GM19452 (cell line): ENCODE results near the gene RCL1.
"Not testable (repeated sequence)": the region's sequence is repeated elsewhere in the genome, so short reads cannot be mapped to it uniquely, and the experiment has no call there.

Source experiments
- ATAC-seq: cut with Tn5 transposase; IDR thresholded peaks from one replicate; pipeline ENCODE4 v1.9.1; 2021; ENCODE audit not compliant: unreplicated experiment

The RCL1 gene, protein sequence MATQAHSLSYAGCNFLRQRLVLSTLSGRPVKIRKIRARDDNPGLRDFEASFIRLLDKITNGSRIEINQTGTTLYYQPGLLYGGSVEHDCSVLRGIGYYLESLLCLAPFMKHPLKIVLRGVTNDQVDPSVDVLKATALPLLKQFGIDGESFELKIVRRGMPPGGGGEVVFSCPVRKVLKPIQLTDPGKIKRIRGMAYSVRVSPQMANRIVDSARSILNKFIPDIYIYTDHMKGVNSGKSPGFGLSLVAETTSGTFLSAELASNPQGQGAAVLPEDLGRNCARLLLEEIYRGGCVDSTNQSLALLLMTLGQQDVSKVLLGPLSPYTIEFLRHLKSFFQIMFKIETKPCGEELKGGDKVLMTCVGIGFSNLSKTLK

DNA sequence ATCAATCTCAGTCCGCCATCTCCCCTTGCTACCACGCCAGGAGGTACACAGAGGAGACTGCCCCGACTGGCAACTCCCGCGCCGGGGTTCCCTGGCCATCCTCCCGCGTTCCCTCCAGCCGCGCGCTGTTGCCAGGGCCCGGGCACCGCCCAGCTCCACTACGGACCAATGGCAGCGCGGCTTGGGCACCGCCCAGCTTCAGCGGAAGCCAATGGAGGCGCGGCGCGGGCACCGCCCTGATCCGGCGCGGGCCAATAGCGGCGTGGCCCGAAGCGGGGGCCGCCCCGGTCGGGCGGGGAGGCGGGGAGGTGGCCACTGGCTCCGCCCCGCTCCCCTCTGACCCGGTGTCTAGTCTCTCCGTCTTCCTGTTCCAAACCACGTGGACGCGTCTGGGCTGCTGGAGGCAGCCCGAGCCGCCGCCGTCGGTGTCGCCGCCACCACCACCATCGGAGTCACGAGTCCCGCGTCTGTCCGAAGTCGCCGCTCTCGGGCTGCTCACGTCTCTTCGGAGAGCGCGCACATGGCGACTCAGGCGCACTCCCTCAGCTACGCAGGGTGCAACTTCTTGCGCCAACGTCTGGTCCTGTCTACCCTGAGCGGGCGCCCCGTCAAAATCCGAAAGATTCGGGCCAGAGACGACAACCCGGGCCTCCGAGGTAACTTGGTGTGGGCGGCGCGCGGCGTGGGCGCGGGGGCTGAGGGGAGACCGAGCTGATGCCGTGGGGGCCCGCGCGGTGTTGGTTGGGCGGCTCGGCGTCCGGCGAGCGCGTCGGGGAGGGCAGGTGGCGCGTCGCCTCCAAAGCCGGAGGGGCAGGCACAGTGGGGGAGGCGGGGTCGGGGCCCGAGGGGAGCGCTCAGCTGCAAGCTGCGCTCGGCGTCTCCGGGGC lies at the start of gene RCL1:
Gene RCL1, plus strand, starts transcription at position 373 of the 887 bp plus-strand sequence. Its CDS starts 148 bp downstream, at position 521.
- peak; percentile 95 for ATAC-seq

DNA sequence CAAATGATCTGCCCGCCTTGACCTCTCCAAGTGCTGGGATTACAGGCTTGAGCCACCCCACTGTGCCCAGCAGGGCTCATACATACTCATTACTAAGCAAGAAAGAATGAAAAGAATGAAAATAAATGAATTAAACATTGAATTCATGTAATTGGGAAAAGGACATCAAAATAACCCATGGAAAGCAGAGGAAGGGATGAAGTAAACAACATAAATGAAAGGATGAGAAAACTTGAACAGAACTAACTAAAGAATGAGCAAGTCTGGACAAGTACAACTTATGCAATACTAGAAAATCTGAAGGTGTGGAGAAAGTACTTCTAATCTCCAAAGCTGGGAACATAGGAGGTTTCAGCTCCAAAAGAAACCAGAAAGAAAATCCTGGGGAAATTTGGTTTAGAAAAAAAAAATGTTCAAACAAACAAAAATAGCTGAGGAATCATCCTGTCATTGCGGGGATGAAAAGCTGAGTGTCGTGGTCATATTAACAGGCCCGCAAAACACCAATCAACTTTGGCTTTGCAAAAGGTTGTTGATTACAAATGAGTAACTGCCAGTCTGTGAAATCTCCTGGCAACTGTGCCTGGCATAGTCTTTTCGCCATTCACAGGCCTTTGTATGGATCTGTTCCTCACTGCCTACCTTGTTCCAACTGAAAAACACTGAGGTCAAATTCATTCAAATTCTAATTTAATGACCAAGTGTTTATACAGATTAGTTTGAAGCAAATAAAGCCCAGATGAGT lies 49.4 kb upstream of the RCL1 start:
- ATAC-seq, result no peak

DNA sequence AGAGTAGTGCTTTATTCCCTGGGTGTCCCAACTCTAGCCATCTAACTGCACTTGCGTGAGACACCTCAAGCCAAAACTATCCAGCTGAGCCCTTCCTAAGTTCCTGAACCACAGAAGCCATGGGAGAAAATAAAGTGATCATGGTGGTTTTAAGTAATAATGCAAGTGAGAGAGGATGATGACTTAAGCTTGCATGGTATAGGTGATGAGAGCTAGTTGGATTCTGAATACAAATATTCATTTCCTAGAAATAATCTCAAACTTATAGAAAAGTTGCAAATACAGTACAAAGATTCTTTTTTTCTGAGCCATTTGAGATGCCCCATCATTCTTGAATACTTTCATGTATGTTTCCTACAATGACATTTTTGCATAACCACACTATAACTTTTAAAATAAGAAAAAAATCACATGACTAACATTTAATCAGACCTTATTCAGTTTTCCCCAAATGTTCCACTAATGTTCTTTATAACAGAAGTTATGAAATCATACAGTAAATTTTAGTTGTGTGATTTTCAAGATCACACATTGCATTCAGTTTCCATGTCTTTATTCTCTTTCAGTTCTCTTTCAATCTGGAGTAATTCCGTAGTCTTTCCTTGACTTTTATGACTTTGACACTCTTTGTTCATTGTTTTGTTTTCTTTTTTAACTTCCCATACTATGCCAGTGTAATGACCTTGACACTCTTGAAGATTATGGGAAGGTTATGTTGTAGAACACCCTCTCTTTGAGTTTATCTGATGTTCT lies 46.3 kb upstream of the RCL1 start:
- no peak for ATAC-seq

DNA sequence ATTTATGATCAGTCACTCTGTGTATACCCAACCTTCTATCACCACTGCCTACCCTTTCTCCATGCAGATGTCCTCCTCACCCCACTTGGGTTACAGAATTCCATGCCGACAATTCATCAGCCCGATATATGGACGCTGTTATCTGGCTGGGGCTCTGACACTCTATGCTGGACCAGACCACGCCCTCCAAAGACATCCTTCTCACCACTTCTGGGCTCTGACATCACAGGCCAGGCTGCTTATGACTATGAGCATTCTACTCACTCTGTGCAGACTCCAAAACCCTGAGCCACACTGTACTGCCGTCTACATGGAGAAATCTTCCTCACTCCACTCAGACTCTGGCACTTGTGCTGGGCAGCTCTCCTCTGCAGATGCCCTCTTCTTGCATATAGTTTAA lies 44.1 kb upstream of the RCL1 start:
- no peak for ATAC-seq

DNA sequence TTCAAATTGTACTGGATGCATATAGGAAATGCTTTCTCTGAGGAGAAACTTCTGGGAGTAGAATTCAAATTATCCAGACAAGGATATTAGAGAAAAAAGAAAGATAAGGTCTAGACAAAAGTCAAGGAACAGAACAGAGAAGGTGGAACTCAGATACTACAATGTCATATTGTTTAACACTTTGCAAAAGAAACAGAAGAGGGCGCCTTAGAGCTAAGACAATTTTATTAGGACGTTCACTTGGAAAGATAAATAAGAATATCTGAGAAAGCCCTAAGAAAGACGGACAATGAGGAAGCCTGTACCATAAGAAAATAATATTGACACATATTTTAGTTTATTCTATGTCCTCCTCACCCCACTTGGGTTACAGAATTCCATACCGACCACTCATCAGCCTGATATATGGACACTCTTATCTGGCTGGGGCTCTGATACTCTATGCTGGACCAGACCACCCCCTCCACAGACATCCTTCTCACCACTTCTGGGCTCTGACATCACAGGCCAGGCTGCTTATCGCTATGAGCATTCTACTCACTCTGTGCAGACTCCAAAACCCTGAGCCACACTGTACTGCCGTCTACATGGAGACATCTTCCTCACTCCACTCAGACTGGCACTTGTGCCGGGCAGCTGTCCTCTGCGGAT lies 42.6 kb upstream of the RCL1 start:
- no peak for ATAC-seq

DNA sequence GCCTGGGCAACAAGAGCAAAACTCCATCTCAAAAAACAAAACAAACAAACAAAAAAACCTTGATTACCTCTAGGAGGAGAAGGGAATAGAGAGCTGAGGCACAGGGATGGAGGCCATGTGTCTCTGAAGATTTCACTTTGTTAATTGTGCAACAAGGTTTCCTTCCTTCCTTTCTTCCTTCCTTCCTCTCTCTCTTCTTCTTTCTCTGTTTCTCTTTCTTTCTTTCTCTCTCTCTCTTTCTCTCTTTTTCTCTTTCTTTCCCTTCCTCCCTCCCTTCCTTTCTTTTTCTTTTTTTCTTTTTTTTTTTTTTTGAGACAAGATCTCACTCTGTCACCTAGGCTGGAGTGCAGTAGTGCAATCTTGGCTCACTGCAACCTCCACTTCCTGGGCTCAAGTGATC lies 38.2 kb upstream of the RCL1 start:
- not testable (repeated sequence) for ATAC-seq

DNA sequence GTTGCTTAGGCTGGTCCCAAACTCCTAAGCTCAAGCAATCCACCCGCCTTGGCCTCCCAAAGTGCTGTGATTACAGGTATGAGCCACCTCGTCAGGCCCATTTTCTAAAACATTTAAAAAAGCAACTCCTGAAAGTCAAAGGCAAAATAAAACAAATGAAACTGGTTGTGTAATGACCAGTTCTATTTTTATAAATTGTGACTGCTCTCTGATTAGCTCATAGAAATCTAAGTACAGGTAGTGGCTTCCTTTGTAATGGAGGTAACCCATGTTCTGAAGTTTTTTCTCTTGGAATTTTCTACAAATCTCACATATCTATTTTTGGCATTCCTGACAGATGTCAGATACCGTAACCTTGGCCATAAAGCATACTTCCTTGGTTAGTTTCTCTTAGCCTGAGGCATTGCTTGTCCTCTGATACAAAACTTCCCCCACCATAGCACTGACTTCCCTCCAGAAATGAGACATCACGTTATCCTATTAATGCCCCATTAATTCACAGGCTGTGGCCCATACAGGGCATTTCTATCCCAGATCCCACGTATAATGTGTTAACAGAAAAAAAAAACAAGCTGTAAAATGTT lies 37.6 kb upstream of the RCL1 start:
- no peak for ATAC-seq

DNA sequence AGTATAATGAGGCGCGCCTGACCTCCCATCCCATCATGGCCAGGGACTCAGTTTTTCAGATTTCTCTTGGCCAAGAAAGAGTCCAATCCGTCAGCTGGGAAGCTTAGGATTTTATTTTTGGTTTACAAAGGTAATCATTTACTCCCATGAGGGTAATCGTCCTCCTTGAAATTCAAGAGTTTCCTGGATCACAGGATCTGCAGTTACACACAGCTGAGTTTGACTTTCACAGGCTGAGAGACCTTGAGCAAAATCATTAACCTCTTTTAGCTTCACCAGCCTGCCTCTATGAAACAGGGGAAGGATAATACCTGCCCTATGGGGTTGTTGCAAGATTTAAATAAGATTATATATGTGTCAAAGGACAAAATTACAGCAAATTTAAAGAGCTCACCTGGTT lies 36.3 kb upstream of the RCL1 start:
- ATAC-seq, result no peak

DNA sequence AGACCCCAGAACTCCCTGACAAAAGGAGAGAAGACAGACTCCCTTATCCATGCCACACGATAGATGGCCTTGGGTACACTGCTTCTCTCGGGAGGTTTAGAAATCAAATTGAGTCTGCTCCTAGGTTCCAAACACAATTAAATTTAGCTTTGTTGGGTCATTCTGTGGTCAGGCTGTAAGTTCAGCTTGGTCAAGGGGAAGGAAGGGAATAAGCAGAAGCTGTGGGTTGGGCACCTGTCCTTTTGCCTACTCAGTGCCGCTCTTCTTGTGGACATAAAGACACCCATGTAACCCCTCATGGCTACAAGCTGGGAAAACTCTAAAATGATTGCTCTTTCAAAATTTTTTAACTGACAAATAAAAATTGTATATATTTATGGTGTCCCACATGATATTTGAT lies 32.6 kb upstream of the RCL1 start:
- ATAC-seq, result no peak

DNA sequence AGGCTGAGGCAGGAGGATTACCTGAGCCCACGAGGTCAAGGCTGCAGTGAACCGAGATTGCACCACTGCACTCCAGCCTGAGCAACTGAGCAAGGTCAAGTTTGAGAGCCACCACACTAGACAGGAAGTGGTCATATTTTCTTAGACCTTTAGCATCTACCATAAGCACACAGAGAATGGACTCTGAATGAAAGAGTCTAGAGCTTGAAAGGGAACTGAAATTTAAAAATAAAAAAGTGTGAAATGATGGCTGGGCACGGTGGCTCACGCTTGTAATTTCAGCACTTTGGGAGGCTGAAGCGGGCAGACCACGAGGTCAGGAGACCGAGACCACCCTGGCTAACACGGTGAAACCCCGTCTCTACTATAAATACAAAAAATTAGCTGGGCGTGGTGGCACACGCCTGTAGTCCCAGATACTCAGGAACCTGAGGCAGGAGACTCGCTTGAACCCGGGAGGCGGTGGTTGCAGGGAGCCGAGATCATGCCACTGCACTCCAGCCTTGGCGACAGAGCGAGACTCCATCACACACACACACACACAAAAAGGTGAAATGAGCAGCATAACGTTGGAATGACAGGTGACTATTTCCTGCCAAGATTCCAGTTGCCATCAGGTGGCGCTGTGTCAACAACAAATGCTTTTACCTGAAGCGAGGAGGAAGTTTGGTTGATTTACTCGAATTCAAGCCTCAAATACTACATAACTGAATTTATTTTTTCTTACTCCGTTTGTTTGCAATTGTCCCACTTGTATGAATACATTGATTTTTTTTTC lies 30.4 kb upstream of the RCL1 start:
- ATAC-seq, result peak; percentile 83

DNA sequence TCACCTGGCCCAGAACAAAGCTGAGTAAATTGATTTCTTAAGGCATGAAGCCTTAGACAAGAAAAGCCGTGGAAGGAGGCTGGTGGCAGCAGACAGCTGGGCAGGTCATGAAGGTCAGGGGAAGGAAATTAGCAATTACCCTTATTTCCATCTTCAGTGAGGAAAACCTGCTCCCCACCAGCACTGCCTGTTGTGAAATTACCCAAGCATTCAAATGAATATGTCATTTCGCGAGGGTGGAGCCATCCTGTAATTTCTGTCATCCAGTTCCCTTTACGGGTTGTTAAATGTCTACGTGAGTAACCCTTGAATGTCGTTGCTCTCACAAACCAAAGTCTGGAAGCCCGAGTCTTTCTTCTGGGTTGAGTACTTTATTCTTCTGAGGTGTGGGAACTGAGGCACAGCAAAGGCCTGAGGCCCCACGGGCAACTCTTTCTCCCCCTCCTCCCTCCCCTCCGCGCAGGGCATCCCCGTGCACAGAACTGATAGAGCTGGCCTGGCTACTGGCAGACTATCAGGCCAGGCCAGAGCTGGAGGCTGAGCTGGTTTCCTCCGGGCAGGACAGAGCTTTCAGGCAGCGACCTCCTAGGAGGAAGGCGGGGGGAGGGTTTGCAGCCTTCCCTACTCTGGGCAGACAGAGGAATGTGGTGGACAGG lies 29.7 kb upstream of the RCL1 start:
- ATAC-seq, result peak; percentile 12

DNA sequence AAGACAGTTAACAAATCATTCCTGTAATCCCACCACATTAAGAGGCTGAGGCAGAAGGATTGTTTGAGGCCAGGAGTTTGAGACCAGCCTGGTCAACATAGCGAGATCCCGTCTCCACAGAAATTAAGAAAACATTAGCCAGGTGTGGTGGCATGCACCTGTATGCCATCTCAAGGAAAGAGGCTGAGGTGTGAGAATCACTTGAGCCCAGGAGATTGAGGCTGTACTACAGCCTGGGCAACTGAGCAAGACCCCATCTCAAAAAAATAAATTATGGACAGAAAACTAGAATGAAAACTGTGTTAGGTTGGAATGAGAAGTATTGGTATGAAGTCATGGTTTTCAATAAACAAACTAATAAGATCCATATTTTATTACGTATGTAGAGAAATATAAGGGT lies 28.7 kb upstream of the RCL1 start:
- no peak for ATAC-seq

DNA sequence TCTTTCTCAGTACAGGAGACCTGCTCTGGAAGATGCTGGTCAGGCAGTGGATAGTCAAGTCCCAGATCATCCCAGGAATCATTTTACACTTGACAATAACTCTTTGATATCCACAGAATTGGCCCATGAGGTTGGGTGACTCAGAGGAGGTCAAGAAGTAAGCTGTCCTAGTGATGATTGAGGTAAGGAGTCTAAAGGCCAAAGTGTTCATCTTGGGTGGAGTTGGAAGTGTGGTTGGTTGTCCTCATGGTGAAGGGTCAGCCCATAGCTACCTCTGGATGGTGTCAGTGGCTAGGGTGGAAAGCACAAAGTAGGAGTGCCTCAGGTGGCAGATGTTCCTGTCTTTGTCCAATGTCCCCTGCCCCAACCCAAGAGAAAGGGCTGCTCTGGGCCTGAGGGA lies 24.1 kb upstream of the RCL1 start:
- ATAC-seq, result no peak

DNA sequence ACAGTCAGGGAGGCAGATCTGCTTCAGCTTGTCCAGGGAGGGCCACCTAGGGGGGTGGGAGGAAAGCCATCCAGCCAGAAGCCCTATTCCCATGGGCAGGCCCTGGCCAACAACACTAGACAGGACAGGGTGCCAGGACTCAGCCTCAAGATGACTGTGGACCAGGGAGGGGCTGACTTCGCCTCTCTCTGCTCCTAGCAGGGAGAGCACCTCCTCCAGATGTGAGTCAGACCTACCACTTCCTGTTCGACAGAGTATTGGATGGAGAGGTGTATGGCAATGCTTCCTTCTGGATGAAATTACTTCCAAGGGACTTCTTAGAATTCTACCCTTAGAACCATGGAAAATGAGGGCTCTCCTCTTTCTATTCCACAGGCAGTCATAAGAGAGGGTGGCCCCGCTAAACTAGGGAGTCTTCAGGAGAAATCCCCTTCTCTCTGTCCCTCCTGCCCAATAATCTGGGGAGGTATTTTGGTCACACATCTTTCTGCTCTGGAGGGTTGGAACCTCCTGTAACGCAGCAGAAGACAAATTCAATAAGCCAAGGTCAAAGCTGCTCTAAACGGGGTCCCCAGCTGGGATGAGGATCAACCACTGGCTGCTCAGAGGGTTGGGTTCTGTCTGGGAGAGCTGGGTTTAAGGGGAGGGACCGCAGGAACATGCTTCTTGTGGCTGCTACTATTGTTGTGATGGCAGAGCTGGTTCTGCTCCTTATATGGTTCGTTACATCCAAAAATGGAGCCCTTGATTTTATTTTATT lies 23.2 kb upstream of the RCL1 start:
- no peak for ATAC-seq

DNA sequence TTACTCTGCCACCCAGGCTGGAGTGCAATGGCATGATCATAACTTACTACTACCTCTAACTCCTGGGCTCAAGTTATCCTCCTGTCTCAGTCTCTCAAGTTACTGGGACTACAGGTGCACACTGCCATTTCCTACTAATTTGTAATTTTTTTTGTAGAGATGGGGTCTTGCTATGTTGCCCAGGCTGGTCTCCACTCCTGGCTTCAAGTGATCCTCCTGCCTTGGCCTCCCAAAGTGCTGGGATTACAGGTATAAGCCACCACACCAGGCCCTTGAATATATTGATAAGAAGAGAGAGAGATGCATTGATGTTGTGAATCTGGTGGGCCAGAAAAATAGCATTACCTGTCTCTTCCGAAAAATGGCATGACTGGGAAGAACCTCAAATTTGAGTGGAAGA lies 21.0 kb upstream of the RCL1 start:
- no peak for ATAC-seq

DNA sequence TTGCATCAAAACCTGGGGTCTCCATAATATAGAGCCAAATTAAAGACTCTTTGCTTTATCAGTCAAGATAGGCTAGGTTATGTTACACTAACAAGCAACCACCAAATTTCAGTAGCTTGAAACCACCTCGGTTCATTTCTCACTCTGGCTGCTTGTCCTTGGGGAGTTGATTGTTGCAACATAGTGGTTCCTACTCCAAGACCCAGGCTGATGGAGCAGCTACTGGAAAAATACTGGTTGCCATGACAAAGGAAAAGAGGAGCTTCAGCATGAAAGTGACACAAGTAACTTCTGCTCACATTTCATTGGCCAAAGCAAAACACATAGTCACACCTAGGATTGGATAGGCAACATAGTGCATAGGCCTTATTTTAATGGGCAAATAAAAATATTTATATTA lies 18.5 kb upstream of the RCL1 start:
- ATAC-seq, result no peak

DNA sequence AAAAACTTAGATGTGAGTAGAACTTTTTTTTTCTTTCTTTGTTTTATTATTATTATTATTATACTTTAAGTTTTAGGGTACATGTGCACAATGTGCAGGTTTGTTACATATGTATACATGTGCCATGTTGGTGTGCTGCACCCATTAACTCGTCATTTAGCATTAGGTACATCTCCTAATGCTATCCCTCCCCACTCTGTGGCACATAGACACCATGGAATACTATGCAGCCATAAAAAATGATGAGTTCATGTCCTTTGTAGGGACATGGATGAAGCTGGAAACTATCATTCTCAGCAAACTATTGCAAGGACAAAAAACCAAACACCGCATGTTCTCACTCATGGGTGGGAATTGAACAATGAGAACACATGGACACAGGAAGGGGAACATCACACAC lies 17.8 kb upstream of the RCL1 start:
- not testable (repeated sequence) for ATAC-seq

DNA sequence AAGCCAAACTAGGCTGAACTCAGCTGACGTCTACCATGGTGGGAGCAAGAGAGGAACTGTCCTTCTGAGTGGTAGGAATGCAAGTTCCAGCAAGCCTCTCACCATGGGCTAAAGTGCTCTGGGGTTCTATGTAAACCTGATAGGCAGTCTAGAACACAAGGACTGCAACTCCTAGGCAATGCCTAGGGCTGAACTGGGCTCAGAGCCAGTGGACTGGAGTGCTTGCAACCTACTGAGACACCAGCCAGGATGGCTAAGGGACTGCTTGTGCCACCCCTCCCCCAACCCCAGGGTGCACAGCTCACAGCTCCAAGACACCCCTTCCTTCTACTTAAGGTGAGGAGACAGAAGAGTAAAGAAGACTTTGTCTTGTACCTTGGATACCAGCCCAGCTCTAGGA lies 12.1 kb upstream of the RCL1 start:
- ATAC-seq, result no peak
